ENCODE results near the gene MCOLN1. TPM values are rescaled to one million over a fixed set of nuclear protein-coding genes. Genes with fewer than 3 reads are reported as not detected.

Gene MCOLN1
- total and polyA plus RNA-seq, 4 donors, result 14.5 to 36.0 (median 27.9) TPM

DNA sequence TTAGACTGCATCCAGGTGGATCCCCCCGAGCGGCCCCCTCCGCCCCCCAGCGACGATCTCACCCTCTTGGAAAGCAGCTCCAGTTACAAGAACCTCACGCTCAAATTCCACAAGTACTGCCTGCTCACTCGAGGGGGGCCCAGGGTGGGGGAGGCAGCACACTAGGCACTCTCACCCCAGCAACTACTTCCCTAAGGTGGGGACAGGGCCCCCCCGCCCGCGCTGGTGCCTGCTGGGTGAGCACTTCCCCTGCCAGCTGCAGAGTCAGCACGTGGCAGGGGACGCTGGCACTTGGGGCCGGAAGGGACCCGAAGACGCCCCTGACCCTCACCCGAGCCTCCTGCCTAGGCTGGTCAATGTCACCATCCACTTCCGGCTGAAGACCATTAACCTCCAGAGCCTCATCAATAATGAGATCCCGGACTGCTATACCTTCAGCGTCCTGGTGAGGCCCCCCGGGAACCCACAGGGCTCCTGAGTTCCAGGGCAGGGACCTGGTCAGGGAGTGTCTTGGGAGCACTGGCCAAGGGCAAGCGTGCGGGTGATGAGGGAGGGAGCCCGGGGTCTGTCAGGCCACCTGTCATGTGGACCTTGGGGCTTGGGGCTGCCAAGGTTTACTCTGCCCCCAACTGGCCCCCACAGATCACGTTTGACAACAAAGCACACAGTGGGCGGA lies 5.2 kb downstream of the MCOLN1 start:
- H3K4me1 ChIP-seq (ENCODE audit: control insufficient read depth in 1 of 2, insufficient read depth in 2 of 2, low read length in 2 of 2), result no peaks in the 10 kb centered on the region
- WGBS, 2 donors, result 82 to 85% methylated on average over 25 of the region's 25 CpGs
- DNase-seq (peak in 1 of 2 donors; percentile 83), ATAC-seq (ENCODE audit: low FRiP score) (no peak)
- H3K27ac ChIP-seq (ENCODE audit: low read depth in 1 of 2, low read length in 2 of 2), result no peak overlapping the region
- intact Hi-C loops (cut with DNase I), result no loop called here
- H3K4me3 ChIP-seq (ENCODE audit: low read length in 2 of 2), result no peak overlapping the region
- H3K9me3 ChIP-seq (ENCODE audit: control insufficient read depth, low read length), result no peaks in the 10 kb centered on the region
- H3K36me3 ChIP-seq (ENCODE audit: control insufficient read depth in 1 of 2, insufficient read depth in 2 of 2, low read length in 1 of 2), result no peaks in the 10 kb centered on the region
- H3K27me3 ChIP-seq (ENCODE audit: control insufficient read depth in 1 of 2, insufficient read depth in 2 of 2, low read length in 1 of 2), result no peaks in the 10 kb centered on the region

- H3K9me3 ChIP-seq (ENCODE audit: control insufficient read depth, low read length), result no peaks in the 10 kb centered on the region
- no peaks in the 10 kb centered on the region for H3K36me3 ChIP-seq (ENCODE audit: control insufficient read depth in 1 of 2, insufficient read depth in 2 of 2, low read length in 1 of 2)
- H3K27ac ChIP-seq (ENCODE audit: low read depth in 1 of 2, low read length in 2 of 2), result no peak overlapping the region
- WGBS, 2 donors, result 92 to 94% methylated on average over 7 of the region's 7 CpGs
- intact Hi-C loops (cut with DNase I), result no loop called here
- DNase-seq (no peak), ATAC-seq (ENCODE audit: low FRiP score) (no peak)
- no peaks in the 10 kb centered on the region for H3K4me1 ChIP-seq (ENCODE audit: control insufficient read depth in 1 of 2, insufficient read depth in 2 of 2, low read length in 2 of 2)
- H3K4me3 ChIP-seq (ENCODE audit: low read length in 2 of 2), result no peak overlapping the region
- H3K27me3 ChIP-seq (ENCODE audit: control insufficient read depth in 1 of 2, insufficient read depth in 2 of 2, low read length in 1 of 2), result no peaks in the 10 kb centered on the region
These were observed 5.7 kb downstream of the MCOLN1 start for GRCh38 chr19:7528192-7528519.

GRCh38 chr19:7528522-7529245 lies 6.3 kb downstream of the MCOLN1 start:
- no peak for ATAC-seq (ENCODE audit: low FRiP score)
- Histone ChIP-seq H3K27ac (ENCODE audit: low read depth in 1 of 2, low read length in 2 of 2) (no peak overlapping the region), H3K4me3 (ENCODE audit: low read length in 2 of 2) (no peak overlapping the region), H3K4me1 (ENCODE audit: control insufficient read depth in 1 of 2, insufficient read depth in 2 of 2, low read length in 2 of 2) (no peaks in the 10 kb centered on the region), H3K36me3 (ENCODE audit: control insufficient read depth in 1 of 2, insufficient read depth in 2 of 2, low read length in 1 of 2) (no peaks in the 10 kb centered on the region), H3K27me3 (ENCODE audit: control insufficient read depth in 1 of 2, insufficient read depth in 2 of 2, low read length in 1 of 2) (no peaks in the 10 kb centered on the region), H3K9me3 (ENCODE audit: control insufficient read depth, low read length) (no peaks in the 10 kb centered on the region)
- intact Hi-C loops (cut with DNase I), result no loop called here
- no peak for DNase-seq
- WGBS, 2 donors, result 93 to 94% methylated on average over 32 of the region's 32 CpGs

DNA sequence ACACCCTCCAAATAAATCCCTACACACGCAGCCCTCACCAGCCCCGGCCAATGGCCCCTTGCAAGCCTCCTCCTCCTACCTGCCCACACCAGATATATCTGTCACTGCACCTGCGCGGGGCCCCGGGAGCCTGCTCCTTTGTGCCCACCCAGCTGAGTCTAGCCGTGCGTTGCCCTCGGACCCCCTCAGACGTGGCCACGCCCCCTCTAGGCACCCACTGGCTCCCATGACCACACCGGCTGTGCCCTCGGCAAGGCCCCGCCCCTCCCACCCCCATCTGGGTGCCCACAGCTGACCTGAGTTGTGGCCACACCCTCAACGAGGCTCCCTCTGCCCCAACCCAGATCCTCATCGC lies 6.8 kb downstream of the MCOLN1 start:
- Histone ChIP-seq H3K4me1 (ENCODE audit: control insufficient read depth in 1 of 2, insufficient read depth in 2 of 2, low read length in 2 of 2) (no peaks in the 10 kb centered on the region), H3K36me3 (ENCODE audit: control insufficient read depth in 1 of 2, insufficient read depth in 2 of 2, low read length in 1 of 2) (no peaks in the 10 kb centered on the region), H3K9me3 (ENCODE audit: control insufficient read depth, low read length) (no peaks in the 10 kb centered on the region), H3K27ac (ENCODE audit: low read depth in 1 of 2, low read length in 2 of 2) (no peak overlapping the region), H3K27me3 (ENCODE audit: control insufficient read depth in 1 of 2, insufficient read depth in 2 of 2, low read length in 1 of 2) (no peaks in the 10 kb centered on the region), H3K4me3 (ENCODE audit: low read length in 2 of 2) (no peak overlapping the region)
- no peak for ATAC-seq (ENCODE audit: low FRiP score)
- WGBS, 2 donors, result 78 to 83% methylated on average over 14 to 15 of the region's 15 CpGs
- DNase-seq, result no peak
- intact Hi-C loops (cut with DNase I), result no loop called here

DNA sequence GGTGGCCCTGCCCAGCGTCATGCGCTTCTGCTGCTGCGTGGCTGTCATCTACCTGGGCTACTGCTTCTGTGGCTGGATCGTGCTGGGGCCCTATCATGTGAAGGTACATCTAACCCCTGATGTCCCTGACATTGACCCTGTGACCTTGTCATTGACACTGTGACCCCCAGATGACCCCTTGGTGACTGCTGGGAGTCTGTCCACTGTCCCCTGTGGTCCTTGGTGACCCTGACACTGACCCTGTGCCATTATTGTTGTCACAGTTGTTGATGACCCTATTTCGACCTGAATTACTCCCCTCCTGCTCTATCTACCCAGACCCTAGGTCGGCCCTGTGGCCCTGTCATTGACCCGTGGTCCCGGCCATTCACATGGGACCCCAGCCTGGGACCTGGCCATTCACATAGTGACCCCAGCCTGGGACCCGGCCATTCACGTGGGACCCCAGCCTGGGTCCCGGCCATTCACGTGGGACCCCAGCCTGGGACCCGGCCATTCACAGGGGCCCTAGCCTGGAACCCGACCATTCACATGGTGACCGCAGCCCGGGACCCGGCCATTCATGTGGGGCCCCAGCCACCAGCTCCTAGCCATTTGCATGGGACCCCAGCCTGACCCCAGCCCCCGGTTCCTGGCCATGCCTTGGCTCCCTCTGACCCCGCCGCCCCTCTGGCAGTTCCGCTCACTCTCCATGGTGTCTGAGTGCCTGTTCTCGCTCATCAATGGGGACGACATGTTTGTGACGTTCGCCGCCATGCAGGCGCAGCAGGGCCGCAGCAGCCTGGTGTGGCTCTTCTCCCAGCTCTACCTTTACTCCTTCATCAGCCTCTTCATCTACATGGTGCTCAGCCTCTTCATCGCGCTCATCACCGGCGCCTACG lies 7.4 kb downstream of the MCOLN1 start:
- Histone ChIP-seq H3K27me3 (ENCODE audit: control insufficient read depth in 1 of 2, insufficient read depth in 2 of 2, low read length in 1 of 2) (no peaks in the 10 kb centered on the region), H3K27ac (ENCODE audit: low read depth in 1 of 2, low read length in 2 of 2) (no peak overlapping the region), H3K9me3 (ENCODE audit: control insufficient read depth, low read length) (no peaks in the 10 kb centered on the region), H3K36me3 (ENCODE audit: control insufficient read depth in 1 of 2, insufficient read depth in 2 of 2, low read length in 1 of 2) (no peaks in the 10 kb centered on the region), H3K4me3 (ENCODE audit: low read length in 2 of 2) (no peak overlapping the region), H3K4me1 (ENCODE audit: control insufficient read depth in 1 of 2, insufficient read depth in 2 of 2, low read length in 2 of 2) (no peaks in the 10 kb centered on the region)
- ATAC-seq (ENCODE audit: low FRiP score), result no peak
- no peak for DNase-seq
- WGBS, 2 donors, result 95% methylated on average over 33 of the region's 33 CpGs
- intact Hi-C loops (cut with DNase I), result loop anchor here (10.0 kb wide), 2 partner anchors 135 to 175 kb away; no protein-coding TSS in a partner anchor

DNA sequence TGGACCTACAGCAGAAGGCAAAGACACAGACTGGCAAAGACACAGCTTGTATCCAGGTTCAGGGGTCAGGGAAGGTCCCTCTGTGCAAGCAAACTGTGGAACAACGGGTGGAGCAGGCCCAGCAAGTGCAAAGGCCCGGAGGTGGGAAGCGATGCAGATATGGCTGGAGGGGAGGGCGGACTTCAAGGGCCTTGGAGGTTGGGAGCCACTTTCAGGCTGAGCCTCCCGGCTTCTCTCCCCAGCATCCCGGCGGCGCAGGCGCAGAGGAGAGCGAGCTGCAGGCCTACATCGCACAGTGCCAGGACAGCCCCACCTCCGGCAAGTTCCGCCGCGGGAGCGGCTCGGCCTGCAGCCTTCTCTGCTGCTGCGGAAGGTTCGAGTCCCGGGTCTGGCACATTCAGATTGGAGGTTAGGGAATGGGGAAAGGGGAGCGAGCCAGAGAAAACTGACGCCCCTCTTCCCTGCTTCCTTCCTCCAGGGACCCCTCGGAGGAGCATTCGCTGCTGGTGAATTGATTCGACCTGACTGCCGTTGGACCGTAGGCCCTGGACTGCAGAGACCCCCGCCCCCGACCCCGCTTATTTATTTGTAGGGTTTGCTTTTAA lies 11.0 kb downstream of the MCOLN1 start:
- peak overlapping the region in 1 of 2 donors; percentile 41 for H3K27ac ChIP-seq (ENCODE audit: low read depth in 1 of 2, low read length in 2 of 2)
- H3K9me3 ChIP-seq (ENCODE audit: control insufficient read depth, low read length), result no peaks in the 10 kb centered on the region
- no peaks in the 10 kb centered on the region for H3K36me3 ChIP-seq (ENCODE audit: control insufficient read depth in 1 of 2, insufficient read depth in 2 of 2, low read length in 1 of 2)
- ATAC-seq (ENCODE audit: low FRiP score) (peak; percentile 55), DNase-seq (peak; percentile 90 to 92)
- H3K4me3 ChIP-seq (ENCODE audit: low read length in 2 of 2), result peak overlapping the region; percentile 42 to 43
- 15 to 17% methylated on average over 30 of the region's 30 CpGs for WGBS, 2 donors
- H3K4me1 ChIP-seq (ENCODE audit: control insufficient read depth in 1 of 2, insufficient read depth in 2 of 2, low read length in 2 of 2), result no peaks in the 10 kb centered on the region
- no peaks in the 10 kb centered on the region for H3K27me3 ChIP-seq (ENCODE audit: control insufficient read depth in 1 of 2, insufficient read depth in 2 of 2, low read length in 1 of 2)
- intact Hi-C loops (cut with DNase I), result loop anchor here (10.0 kb wide), 2 partner anchors 139 to 179 kb away; no protein-coding TSS in a partner anchor

DNA sequence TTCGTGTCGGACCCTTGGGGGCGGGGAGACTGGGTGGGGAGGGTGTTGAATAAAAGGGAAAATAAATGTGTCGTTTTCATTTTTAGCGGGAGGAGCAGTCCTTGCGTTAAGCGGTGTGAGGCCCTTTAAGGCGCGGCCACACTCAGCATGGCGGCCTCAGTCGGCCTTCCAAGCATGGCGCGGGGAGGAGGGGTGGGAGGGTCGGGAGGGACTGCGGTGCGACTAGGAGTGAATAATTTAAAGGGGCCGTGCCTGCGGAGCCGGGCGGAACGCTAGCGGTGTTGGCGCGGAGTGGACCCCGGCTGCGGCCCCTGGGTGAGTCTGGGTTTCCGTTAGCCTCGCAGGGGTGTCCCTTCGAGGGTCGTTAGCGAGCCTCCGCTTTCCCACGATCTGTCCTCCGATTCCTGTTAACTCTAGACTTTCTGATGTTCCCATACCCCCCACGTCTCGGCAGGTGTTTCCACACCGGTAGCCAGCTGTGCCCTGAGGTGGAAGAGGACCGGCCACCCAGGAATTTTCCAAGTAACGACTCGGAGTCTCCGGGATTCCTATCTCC lies 11.6 kb downstream of the MCOLN1 start:
- 0 to 1% methylated on average over 37 to 41 of the region's 41 CpGs for WGBS, 2 donors
- Histone ChIP-seq H3K9me3 (ENCODE audit: control insufficient read depth, low read length) (no peaks in the 10 kb centered on the region), H3K27me3 (ENCODE audit: control insufficient read depth in 1 of 2, insufficient read depth in 2 of 2, low read length in 1 of 2) (no peaks in the 10 kb centered on the region), H3K4me1 (ENCODE audit: control insufficient read depth in 1 of 2, insufficient read depth in 2 of 2, low read length in 2 of 2) (no peaks in the 10 kb centered on the region), H3K4me3 (ENCODE audit: low read length in 2 of 2) (peak overlapping the region; percentile 76 to 82), H3K36me3 (ENCODE audit: control insufficient read depth in 1 of 2, insufficient read depth in 2 of 2, low read length in 1 of 2) (peaks cover 0 to 3% of the 10 kb centered on the region in 2 donors), H3K27ac (ENCODE audit: low read depth in 1 of 2, low read length in 2 of 2) (peak overlapping the region; percentile 23 to 93)
- ATAC-seq (ENCODE audit: low FRiP score) (peak; percentile 90), DNase-seq (peak; percentile 93 to 96)
- intact Hi-C loops (cut with DNase I), result loop anchor here (1.0 to 10.0 kb wide), 4 partner anchors 12 to 179 kb away; partner anchors contain the start of genes MCOLN1 (in 1 of the 2) and PEX11G (in 1 of the 2)

- WGBS, 2 donors, result 0% methylated on average over 27 of the region's 27 CpGs
- DNase-seq (peak; percentile 87 to 90), ATAC-seq (ENCODE audit: low FRiP score) (peak; percentile 89)
- H3K4me1 ChIP-seq (ENCODE audit: control insufficient read depth in 1 of 2, insufficient read depth in 2 of 2, low read length in 2 of 2), result no peaks in the 10 kb centered on the region
- H3K27me3 ChIP-seq (ENCODE audit: control insufficient read depth in 1 of 2, insufficient read depth in 2 of 2, low read length in 1 of 2), result no peaks in the 10 kb centered on the region
- intact Hi-C loops (cut with DNase I), result loop anchor here (1.0 to 10.0 kb wide), 5 partner anchors 12 to 180 kb away; partner anchors contain the start of genes MCOLN1 (in 1 of the 2) and PEX11G (in 1 of the 2)
- H3K27ac ChIP-seq (ENCODE audit: low read depth in 1 of 2, low read length in 2 of 2), result peak overlapping the region; percentile 34 to 93
- no peaks in the 10 kb centered on the region for H3K9me3 ChIP-seq (ENCODE audit: control insufficient read depth, low read length)
- peak overlapping the region; percentile 76 to 82 for H3K4me3 ChIP-seq (ENCODE audit: low read length in 2 of 2)
- H3K36me3 ChIP-seq (ENCODE audit: control insufficient read depth in 1 of 2, insufficient read depth in 2 of 2, low read length in 1 of 2), result peaks cover 0 to 3% of the 10 kb centered on the region in 2 donors
These were observed 12.2 kb downstream of the MCOLN1 start for GRCh38 chr19:7534531-7535046.
